ENCODE data around the gene TBC1D9.

DNA sequence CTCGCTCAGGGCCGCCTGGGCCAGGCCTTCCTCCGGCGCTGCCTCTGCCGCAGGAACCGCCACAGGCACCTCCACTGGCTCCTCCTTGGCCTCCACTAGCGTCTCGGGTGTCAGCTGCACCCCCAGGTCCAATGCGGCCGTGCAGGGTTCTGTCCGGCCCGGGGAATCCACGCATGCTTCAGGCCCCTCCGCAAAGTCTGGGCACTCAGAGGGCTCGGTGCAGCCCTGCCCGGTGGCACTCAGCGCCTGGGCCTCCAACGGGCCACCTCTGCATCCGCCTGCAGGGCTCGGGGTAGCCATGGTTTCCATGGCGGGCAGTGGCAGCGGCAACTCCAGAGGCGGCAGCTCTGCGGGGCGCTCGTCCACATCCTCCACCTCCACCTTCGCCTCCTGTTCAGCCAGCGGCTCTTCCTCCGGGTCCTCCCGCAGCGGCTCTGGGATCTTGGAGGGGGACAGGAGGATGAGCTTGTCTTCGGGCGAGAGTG, 112.6 kb downstream of the TBC1D9 start:
- TF ChIP-seq POLR2A (IDR thresholded peaks at IDR 0.05) = no peak
- TF ChIP-seq, protein P1, sequence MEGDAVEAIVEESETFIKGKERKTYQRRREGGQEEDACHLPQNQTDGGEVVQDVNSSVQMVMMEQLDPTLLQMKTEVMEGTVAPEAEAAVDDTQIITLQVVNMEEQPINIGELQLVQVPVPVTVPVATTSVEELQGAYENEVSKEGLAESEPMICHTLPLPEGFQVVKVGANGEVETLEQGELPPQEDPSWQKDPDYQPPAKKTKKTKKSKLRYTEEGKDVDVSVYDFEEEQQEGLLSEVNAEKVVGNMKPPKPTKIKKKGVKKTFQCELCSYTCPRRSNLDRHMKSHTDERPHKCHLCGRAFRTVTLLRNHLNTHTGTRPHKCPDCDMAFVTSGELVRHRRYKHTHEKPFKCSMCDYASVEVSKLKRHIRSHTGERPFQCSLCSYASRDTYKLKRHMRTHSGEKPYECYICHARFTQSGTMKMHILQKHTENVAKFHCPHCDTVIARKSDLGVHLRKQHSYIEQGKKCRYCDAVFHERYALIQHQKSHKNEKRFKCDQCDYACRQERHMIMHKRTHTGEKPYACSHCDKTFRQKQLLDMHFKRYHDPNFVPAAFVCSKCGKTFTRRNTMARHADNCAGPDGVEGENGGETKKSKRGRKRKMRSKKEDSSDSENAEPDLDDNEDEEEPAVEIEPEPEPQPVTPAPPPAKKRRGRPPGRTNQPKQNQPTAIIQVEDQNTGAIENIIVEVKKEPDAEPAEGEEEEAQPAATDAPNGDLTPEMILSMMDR (IDR thresholded peaks at IDR 0.05) = no peak
